VCaP (cell line): Measurements from ENCODE around the gene NRCAM.

ENCODE experiments used
- H3K27ac ChIP-seq: fragments of 450-650 bp; 2 replicates; pipeline ENCODE4 v1.5.1; 2017
- CTCF ChIP-seq: fragments of 450-650 bp; conservative IDR thresholded peaks from 2 replicates; pipeline ENCODE4 v1.5.1; 2017; ENCODE audit warnings: mild to moderate bottlenecking, moderate library complexity

Gene NRCAM

GRCh38 chr7:108436906-108437305, 19.3 kb downstream of the NRCAM start:
- H3K27ac ChIP-seq = no peak overlapping the region
- TF ChIP-seq CTCF = no peak

GRCh38 chr7:108434010-108434409, 22.2 kb downstream of the NRCAM start:
- no peak overlapping the region for H3K27ac ChIP-seq
- TF ChIP-seq CTCF = no peak

GRCh38 chr7:108431099-108431498, 25.1 kb downstream of the NRCAM start:
- no peak for TF ChIP-seq CTCF
- H3K27ac ChIP-seq = no peak overlapping the region

GRCh38 chr7:108430664-108431063, 25.6 kb downstream of the NRCAM start:
- TF ChIP-seq CTCF = no peak
- no peak overlapping the region for H3K27ac ChIP-seq

- TF ChIP-seq CTCF = no peak
- H3K27ac ChIP-seq = no peak overlapping the region
Observed at GRCh38 chr7:108427766-108428165, 28.5 kb downstream of the NRCAM start.

GRCh38 chr7:108425714-108426275, 30.4 kb downstream of the NRCAM start:
- no peak overlapping the region for H3K27ac ChIP-seq
- no peak for TF ChIP-seq CTCF

- no peak for TF ChIP-seq CTCF
- H3K27ac ChIP-seq = no peak overlapping the region
Observed at GRCh38 chr7:108424013-108424412, 32.2 kb downstream of the NRCAM start.
